ENCODE data around the gene LDLRAD3.

LDLRAD3 gene

DNA sequence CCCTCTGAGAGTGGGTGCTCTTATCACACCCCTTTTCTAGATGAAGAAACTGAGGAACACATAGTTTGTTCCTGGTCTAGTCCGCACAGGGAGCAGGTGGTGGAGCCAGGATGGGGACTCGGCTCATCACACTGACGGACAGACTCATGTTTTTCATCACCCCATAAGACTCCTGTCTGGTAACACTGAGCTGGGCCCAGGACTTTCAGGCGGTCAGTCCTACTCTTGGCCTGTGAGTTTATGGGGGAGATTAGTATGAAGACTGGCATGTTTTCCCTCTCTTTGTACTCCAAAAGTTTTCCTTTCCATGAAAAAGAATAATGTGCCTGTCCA lies 160.8 kb downstream of the LDLRAD3 start:
- DNase-seq, result no peak

DNA sequence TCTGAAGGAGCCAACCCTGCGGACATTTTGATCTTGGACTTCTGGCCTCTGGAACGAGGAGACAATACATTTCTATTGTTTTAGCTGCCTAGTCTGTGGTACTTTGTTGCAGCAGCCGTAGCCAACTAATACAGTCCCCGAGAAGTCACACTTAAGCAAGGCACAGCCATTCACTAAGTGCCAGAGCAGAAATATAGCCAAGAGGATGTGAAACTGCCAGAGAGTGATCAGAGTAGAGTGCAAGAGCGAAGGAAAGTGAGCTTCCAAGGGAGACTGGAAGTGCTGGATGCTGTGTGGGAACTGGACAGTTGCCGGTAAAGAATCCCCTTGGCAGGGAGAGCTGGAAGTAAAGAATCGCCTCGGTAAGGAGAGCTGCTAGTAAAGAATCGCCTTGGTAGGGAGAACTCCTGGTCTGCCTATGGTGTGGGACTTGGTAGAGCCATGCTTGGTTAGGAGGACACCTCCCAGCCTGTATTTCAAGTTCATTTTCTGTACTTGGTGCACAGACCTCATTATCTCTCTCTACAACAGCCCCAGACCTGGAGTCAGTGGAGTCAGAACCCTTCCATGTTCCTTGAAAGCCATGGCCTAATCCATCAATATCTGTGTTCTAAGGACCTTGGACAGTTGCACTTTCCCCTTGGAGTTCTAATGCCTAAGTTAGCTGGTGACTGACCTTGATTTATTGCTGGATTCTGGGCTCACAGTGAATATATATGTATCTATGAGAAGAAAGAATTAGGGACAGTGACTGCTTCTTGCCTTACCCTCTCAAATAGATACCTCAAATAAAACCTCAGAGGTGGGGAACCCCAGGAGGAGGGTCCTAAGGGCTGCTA lies 162.1 kb downstream of the LDLRAD3 start:
- no peak for DNase-seq

DNA sequence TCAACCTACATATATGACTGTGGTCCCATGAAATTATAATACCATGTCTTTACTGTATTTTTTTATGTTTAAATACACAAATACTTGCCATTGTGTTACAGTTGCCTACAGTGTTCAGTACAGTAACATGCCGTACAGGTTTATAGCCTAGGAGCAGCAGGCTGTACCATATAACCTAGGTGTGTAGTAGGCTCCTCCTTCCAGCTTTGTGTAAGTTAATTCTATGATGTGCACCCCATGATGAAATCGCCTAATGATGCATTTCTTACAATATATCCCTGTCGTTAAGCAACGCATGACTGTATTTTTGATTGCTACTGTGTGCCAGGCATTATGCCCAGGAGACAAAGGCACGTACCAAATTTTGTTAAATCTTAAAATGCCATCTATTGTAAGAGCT lies 163.7 kb downstream of the LDLRAD3 start:
- DNase-seq, result no peak

GRCh38 chr11:36108881-36109589 lies 165.2 kb downstream of the LDLRAD3 start:
- DNase-seq, result no peak

DNA sequence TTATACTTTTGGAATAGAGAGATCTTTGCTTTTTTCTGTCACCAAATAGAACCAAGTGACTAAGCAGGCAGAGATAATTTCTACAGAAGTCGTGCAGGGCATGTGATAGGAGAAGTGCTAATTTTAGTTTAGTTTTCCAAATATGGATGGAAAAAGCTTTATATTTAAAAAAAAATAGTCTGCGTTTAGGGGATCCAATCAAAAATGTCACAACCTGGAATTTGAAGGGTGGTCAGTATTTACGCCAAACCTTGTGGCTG lies 165.7 kb downstream of the LDLRAD3 start:
- no peak for DNase-seq

- DNase-seq, result no peak
Observed at GRCh38 chr11:36109850-36110606, 166.2 kb downstream of the LDLRAD3 start.

GRCh38 chr11:36110668-36111410 lies 167.0 kb downstream of the LDLRAD3 start:
- no peak for DNase-seq

GRCh38 chr11:36114095-36114494 lies 170.2 kb downstream of the LDLRAD3 start:
- no peak for DNase-seq

DNA sequence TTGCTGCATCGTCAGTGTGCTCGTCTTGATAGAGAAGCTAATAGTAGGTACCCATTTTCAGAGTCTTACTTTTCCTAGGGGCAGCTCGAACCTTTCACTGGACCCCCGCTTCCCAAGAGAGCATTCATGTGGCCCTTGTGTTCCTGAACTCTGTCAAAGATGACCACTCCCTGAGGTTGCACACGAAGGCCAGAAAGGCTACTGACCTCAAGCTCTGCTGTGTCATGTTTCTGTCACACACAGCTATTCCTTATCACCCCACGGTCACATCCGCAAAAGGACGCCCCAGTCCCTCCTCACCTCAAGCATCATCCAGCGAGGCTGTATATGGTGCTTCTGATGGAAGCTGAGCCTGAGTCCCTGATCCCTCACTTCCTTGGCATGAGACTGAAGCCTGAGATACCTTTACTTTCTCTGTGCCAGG lies 171.5 kb downstream of the LDLRAD3 start:
- no peak for DNase-seq

DNA sequence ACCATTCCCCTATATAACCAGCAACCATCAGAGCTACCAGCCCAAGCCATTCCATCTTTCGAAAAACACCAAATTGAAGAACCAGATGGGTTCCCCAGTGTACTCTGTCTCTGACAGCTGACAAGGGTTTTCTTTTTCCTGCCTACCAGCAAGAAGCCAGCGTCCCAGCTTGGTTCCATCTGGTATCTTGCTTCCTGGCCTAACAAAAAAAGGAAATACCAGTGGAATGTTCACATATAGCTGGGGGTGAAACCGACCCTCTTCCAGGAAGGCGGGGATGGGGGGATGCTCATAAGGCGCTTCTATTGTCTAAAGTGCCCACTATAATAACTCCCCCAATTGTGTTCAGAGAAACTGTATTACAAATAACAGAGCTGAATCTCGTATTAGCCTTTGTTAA lies 172.3 kb downstream of the LDLRAD3 start:
- DNase-seq, result no peak

- DNase-seq, result no peak
Observed at GRCh38 chr11:36118084-36118483, 174.2 kb downstream of the LDLRAD3 start.

DNA sequence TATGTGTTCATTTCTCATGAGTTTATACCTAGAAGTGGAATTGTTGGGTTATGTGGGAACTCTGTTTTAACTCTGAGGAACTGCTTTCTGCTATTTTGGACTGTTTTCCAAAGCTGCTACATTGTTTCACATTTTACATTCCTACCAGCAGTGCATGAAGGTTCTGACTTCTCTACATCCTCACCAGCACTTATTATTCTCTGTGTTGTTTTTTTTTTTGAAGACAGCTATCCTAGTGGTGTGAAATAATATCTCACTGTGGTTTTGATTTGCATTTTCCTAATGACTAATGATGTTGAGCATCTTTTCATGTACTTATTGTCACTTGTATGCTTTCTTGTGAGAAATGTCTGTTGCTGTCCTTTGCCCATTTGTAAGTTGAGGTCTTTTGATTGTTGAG lies 175.4 kb downstream of the LDLRAD3 start:
- DNase-seq, result no peak

- DNase-seq, result no peak
Observed at GRCh38 chr11:36121054-36121453, 177.2 kb downstream of the LDLRAD3 start.

DNA sequence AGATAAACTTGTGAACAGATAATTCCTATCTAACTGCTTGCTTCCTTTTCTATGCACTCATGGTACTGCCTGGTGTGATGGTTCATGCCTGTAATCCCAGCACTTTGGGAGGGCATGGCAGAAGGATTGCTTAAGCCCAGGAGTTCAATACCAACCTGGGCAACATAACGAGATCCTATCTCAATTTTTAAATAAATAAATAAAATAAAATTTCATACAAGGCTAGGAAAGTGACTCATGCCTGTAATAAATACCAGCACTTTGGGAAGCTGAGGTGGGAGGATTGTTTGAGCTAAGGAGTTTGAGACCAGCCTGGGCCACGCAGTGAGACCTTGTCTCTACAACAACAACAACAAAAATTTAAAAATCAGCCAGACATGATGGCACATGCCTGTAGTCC lies 178.8 kb downstream of the LDLRAD3 start:
- DNase-seq, result no peak

DNA sequence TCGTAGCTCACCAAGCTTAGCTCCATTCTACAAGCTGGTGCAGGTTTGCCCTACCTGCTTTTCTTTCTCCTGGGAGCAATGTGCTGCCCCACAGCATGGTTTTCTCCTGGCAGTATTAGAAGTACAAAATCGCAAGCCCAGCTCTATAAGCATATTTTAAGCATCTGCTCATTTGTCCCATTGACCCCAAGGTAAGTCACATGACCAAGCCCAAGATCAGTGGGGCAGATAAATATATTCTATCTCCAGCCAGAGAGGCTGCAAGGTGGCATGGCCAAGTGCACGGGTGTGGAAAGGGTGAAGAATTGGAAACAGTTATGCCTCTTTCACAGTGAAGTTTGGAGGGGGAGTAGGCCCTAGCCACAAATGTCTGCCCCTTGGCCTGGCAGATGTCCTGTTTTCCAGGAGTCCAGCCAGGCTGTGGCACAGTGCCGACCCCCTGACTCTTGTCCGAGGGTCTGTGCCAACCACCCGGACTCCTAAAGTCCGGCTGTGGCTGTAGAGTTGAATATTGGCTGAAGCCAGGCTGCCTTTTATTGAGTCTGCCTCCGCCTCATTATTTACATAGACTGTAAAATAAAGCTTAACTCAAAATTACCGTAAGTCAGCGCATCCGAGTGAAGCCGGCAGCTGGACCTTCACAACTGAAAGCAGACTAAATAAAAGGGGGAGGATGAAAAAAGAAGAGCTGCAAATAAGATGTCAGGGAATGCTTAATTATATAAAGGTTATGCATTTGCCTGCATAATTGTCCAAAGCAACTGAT lies 179.7 kb downstream of the LDLRAD3 start:
- peak; percentile 39 for DNase-seq

- no peak for DNase-seq
Observed at GRCh38 chr11:36126678-36127077, 182.8 kb downstream of the LDLRAD3 start.

DNA sequence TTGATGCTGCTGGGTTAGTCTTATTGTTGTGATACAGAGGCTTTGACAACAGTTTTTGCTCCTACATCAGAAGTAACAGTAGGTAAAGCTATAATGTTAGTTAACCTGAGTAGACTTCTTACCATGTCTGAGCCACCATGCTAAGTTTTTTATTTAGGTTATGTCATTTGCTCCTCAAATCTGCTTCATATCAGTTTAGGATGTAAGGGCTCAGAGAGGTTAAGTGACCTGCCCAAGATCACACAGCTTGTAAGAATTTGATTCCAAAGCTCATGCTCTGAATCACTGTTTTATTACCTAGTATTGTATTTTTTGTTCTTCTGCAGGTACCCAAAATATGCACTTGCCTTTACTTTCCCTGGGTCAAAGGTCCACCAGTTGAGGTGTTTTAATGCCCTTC lies 183.7 kb downstream of the LDLRAD3 start:
- DNase-seq, result no peak

DNA sequence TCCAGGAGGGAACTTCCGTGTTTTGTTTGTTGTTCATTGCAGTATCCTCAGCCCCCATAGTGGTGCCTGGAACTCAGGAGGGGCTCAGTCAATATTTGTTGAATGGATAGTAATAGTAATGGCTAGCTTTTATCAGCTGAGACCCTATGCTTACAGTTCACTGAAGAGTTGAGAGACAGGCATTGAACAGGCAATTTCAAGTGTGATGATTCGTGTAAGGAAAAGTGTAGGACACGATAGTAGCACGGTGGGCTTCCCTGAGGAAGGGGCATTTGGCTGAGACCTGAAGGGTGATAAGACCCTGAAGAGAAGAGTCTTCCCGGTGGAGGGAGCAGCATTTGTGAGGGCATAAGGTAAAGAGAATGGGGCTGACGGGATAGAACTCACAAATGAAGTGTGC lies 186.1 kb downstream of the LDLRAD3 start:
- DNase-seq, result no peak

DNA sequence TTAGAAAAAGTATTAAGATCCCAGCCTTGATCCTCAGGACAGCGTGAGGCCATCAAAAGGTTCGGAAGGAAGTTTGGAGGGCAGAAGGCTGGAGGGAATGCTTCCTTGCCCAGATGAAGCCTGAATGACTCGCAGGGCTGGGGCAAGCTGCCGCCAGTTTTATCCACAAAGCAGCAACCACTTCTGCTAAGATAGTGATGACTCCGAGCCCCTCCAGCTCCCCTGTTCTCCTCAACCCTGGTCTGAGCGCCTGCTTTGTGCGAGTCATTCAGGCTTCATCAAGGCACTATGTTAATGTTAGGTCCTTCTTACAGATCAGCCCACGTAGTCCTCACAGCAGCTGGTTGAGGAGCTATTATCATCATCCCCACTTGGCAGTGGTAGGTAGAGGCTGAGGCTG lies 186.5 kb downstream of the LDLRAD3 start:
- DNase-seq, result no peak

DNA sequence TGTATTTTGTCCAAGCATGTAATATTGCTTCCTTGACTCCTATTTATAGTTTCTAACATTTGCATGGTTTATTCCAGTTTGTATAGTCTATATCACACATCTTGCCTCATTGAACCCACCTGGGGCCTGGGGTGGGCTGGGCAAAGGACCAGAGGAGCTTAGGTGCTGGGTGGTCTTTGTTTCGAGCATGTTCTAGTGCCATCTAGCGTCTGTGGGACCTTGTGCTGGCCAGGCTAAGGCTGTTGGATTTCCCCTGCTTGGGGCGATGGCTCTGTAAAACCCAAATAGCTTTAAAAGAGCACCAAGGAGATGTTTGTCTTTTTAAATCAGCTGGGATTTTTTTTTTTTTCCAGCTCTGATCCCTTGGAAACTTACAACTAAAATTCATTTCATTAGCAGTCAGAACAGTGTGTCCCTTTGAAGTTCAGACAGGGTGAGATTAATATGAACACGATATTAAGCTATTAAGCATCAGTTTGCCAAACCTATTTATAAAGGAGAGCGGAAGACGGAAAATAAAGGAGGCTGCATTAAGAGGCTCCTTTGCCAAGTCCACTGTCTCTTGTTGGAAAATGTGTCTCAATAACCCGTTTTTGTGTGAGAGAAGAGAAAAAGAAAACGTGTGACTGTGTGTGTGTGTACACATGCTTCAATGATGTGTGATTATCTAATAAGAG lies 188.0 kb downstream of the LDLRAD3 start:
- DNase-seq, result no peak

DNA sequence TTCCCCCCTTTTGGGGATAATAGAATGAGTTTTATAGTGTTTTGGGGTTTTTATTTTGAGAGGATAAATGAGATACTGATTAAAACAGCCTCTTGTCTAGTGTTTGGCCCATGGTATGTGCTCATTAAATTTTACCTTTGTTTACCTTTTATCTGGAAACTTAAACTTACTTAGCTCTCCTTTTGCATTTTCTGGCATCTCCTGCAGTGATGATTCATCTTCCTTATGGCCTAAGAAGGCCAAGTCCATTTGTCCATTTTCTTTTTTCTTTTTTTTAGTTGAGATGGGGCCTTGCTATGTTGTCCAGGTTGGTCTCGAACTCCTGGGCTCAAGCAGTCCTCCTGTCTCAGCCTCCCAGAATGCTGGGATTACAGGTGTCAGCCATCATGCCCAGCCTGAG lies 189.1 kb downstream of the LDLRAD3 start:
- no peak for DNase-seq

DNA sequence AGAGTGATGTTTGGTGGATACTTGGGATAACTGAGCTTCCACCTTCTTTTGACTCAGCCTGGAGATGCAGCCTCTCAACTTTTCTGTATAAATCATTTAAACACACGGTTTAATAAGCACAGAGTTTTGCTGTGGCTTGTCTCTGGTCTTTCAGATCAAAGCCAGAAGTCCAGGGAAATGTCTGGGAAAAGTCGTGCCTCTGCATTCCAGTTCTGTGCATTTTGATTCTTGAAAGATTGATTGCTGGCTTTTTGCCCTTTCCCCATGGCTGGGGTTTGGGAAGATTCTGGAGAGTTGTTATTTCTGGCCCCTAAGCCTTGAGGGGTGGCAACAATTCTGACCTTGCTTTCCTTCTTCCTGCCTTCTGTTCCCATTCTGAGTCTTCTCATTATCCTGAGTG lies 191.2 kb downstream of the LDLRAD3 start:
- no peak for DNase-seq
